ENCODE measurements around the gene SESTD1. TPM values are rescaled to one million over a fixed set of nuclear protein-coding genes. Genes with fewer than 3 reads are reported as not detected.

Gene SESTD1
- total and polyA plus RNA-seq, 11 donors: 2.9 to 48.7 (median 31.8) TPM

DNA sequence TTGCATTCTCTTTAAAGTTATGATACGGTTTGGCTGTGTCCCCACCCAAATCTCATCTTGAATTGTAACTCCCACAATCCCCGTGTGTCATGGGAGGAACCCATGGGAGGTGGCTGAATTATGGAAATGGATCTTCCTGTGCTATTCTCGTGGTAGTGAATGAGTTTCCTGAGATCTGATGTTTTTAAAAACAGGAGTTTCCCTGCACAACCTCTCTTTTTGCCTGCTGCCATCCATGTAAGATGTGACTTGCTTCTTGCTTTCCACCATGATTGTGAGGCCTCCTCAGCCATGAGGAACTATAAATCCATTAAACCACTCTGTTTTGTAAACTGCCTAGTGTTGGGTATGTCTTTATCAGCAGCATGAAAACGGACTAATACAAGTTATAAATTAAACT is 37.5 kb upstream of the SESTD1 start:
- H3K4me1 ChIP-seq: no peaks in the 10 kb centered on the region
- intact Hi-C loops (cut with DNase I): no loop called here
- peaks cover 0 to 6% (median 0%) of the 10 kb centered on the region in 12 donors for H3K9me3 ChIP-seq
- DNase-seq (no peak), ATAC-seq (no peak)
- no peak overlapping the region for H3K27ac ChIP-seq
- TF ChIP-seq CTCF (IDR thresholded peaks at IDR 0.05): no peak
- no peak for TF ChIP-seq POLR2A (IDR thresholded peaks at IDR 0.05)
- no peaks in the 10 kb centered on the region for H3K36me3 ChIP-seq
- H3K27me3 ChIP-seq: no peaks in the 10 kb centered on the region
- WGBS, 4 donors: 67 to 79% (median 72%) methylated on average over 4 of the region's 4 CpGs
- H3K4me3 ChIP-seq: no peak overlapping the region

DNA sequence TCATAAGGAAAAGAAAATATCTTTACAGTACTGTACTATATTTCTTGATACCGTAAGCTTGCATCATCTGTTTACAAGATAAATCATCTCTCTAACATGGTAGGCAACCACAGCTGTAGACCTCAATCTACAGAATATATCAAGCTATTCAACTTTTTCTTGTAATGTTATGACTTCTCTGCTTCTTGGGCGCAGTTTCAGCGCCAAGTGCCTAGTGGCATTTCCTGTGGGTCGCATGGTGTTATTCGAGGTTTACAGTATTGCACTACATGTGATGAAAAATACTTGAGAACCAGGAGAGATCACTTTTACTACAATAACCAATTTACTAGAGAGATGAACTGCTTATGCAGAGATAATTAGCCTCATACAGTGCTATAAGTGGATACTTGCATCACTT is 34.0 kb upstream of the SESTD1 start:
- ATAC-seq: no peak
- Histone ChIP-seq H3K27me3 (no peaks in the 10 kb centered on the region), H3K36me3 (no peaks in the 10 kb centered on the region), H3K4me3 (no peak overlapping the region), H3K9me3 (peaks cover 0 to 6% (median 0%) of the 10 kb centered on the region in 12 donors), H3K4me1 (no peaks in the 10 kb centered on the region), H3K27ac (no peak overlapping the region)
- TF ChIP-seq CTCF (IDR thresholded peaks at IDR 0.05) (no peak), POLR2A (IDR thresholded peaks at IDR 0.05) (no peak)
- intact Hi-C loops (cut with DNase I): no loop called here
- DNase-seq: no peak
- WGBS, 4 donors: 88 to 92% (median 90%) methylated on average over 5 of the region's 5 CpGs

DNA sequence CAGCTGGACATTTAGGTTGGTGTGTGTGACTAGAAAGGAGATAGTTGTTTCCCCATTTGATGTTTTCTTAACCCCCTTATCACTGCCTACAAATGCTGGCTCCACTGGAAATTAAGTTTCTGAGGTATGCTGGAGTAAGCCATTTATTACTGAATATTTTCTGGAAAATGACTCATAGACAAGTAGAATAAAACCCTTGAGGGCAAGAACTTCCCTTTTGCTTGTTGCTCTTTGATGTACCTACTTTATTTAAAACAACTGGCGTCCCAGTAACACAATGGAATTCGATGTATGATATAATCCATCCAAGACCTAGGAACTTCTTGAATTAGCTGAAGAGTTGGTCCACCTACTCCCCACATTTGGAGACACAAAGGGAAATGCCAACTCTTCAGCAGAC is 33.3 kb upstream of the SESTD1 start:
- Histone ChIP-seq H3K9me3 (peaks cover 0 to 6% (median 0%) of the 10 kb centered on the region in 12 donors), H3K4me3 (no peak overlapping the region), H3K36me3 (no peaks in the 10 kb centered on the region), H3K4me1 (no peaks in the 10 kb centered on the region), H3K27me3 (no peaks in the 10 kb centered on the region), H3K27ac (no peak overlapping the region)
- TF ChIP-seq CTCF (IDR thresholded peaks at IDR 0.05): no peak
- intact Hi-C loops (cut with DNase I): no loop called here
- ATAC-seq (no peak), DNase-seq (no peak)
- 83 to 88% (median 84%) methylated on average over 2 of the region's 2 CpGs for WGBS, 4 donors

GRCh38 chr2:179290329-179290728 is 25.7 kb upstream of the SESTD1 start:
- no peak overlapping the region for H3K4me3 ChIP-seq
- ATAC-seq (no peak), DNase-seq (no peak)
- TF ChIP-seq CTCF (IDR thresholded peaks at IDR 0.05): no peak
- no peak for TF ChIP-seq POLR2A (IDR thresholded peaks at IDR 0.05)
- H3K36me3 ChIP-seq: no peaks in the 10 kb centered on the region
- 97 to 100% (median 98%) methylated on average over 1 of the region's 1 CpG for WGBS, 4 donors
- no peaks in the 10 kb centered on the region for H3K9me3 ChIP-seq
- intact Hi-C loops (cut with DNase I): no loop called here
- H3K4me1 ChIP-seq: no peaks in the 10 kb centered on the region
- no peak overlapping the region for H3K27ac ChIP-seq
- H3K27me3 ChIP-seq: no peaks in the 10 kb centered on the region

Measured in heart left ventricle (tissue), 16 donors.